ENCODE data around the gene KIF5C.

The KIF5C gene

DNA sequence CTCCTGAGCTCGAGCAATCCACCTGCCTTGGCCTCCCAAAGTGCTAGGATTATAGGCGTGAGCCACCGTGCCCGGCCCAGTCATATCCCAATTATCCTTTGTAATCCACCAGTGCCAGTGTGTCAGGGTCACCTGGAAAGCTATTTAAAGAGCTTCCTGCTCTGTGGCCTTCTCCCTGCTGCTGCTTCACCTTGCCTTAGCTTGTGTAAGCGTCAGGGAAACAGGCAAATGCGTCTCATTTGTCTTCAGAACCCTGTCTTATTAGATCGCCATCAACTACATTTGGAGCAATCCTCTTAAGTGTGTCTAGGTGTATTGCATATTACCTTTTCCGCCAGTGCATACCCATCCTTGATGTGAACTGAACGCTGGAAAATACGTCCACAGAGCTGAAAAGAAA is 10.2 kb downstream of the KIF5C start:
- TF ChIP-seq CTCF (IDR thresholded peaks at IDR 0.05; ENCODE audit: low read depth, low read length), result no peak
- H3K4me3 ChIP-seq (replicated peaks in 1 of 2; ENCODE audit: low read depth in 2 of 2, low read length in 2 of 2), result no peak overlapping the region
- no peak for DNase-seq (ENCODE audit: low read depth in 2 of 2)

DNA sequence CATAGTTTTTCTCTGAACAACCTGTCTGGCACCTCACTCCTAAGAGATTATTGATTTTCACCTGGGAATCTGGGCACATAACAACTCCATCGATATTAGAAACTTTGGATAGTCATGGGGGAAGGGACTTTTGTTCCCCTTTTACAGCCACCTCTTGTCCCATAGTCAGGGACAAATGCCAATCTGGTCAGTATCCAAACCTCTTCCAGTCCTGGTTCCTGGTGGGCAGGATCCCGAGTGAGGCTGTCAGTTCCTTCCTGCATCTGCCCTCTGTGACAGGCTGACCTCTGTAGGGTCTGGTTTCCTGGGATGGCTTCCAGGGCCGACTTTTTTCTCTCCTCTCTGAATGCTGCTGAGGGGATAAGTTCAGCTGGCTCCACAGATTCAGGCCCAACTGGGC is 11.0 kb downstream of the KIF5C start:
- H3K4me3 ChIP-seq (replicated peaks in 1 of 2; ENCODE audit: low read depth in 2 of 2, low read length in 2 of 2), result no peak overlapping the region
- TF ChIP-seq CTCF (IDR thresholded peaks at IDR 0.05; ENCODE audit: low read depth, low read length), result no peak
- no peak for DNase-seq (ENCODE audit: low read depth in 2 of 2)

DNA sequence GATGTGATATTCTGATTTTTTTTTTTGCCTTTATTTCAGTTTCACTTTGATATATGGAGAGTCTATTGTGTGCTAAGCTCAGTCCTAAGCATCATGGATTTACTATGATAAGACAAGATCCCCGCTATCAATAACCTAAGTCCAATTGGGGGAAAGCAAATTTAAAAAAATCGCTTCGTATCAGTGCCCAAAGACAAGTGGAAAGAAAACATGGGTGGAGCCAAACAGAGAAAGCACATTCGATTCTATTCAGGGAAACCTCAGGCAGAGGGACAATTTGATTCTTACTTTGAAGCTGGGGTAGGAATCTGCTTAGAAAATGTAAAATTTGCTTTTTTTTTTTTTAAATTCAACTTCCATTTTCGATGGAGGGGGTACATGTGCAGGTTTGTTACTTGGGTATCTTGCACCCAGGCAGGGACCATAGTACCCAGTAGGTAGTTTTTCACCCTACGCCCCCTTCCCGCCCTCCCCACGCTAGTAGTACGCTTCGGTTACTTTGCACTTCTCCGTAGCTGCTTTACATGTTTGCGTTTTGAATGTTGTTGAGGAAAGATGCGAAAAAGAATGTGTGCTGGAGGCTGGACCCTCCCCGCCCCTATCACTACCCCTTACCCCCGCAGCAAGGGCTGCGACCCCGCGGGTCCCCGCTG is 12.4 kb downstream of the KIF5C start:
- no peak for TF ChIP-seq CTCF (IDR thresholded peaks at IDR 0.05; ENCODE audit: low read depth, low read length)
- DNase-seq (ENCODE audit: low read depth in 2 of 2), result no peak
- no peak overlapping the region for H3K4me3 ChIP-seq (replicated peaks in 1 of 2; ENCODE audit: low read depth in 2 of 2, low read length in 2 of 2)

GRCh38 chr2:148888003-148888501 is 13.0 kb downstream of the KIF5C start:
- H3K4me3 ChIP-seq (replicated peaks in 1 of 2; ENCODE audit: low read depth in 2 of 2, low read length in 2 of 2), result no peak overlapping the region
- no peak for TF ChIP-seq CTCF (IDR thresholded peaks at IDR 0.05; ENCODE audit: low read depth, low read length)
- DNase-seq (ENCODE audit: low read depth in 2 of 2), result no peak

DNA sequence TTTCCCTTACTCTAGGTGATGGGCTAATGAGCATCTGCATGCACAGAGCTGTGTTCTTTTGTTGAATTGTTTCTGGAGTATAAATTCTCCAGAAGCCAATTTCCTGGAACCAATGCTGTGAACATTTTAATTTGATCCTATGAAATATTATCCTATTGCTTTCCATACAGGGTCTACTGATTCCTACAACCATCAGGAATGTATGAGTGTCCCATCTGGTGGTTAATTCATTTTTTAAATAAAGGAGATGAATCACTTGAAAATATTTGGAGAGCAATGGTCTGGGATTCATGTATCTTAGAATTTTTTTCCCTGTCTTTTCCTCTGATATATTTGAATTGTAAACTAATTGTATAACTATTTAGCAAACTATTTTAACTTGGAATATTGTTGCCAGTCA is 14.0 kb downstream of the KIF5C start:
- TF ChIP-seq CTCF (IDR thresholded peaks at IDR 0.05; ENCODE audit: low read depth, low read length), result no peak
- no peak overlapping the region for H3K4me3 ChIP-seq (replicated peaks in 1 of 2; ENCODE audit: low read depth in 2 of 2, low read length in 2 of 2)
- DNase-seq (ENCODE audit: low read depth in 2 of 2), result no peak

DNA sequence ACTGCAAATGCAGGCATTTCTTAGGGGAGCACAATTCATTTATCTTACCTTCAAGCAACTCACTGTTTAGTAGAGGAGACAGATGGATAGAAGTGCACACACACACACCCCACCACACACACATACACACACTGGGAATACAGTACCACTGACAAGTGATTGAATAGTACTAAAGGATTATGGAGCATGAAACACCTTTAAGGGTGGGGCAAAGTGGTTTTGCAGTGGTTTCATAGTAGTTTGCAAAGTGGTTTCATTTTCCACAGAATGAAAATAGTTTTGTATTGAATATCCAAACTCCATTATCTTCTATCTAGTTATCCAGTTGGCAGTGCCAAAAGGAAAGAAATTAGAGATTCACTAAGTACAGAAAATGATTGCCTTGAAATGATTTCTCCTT is 18.9 kb downstream of the KIF5C start:
- TF ChIP-seq CTCF (IDR thresholded peaks at IDR 0.05; ENCODE audit: low read depth, low read length), result no peak
- no peak overlapping the region for H3K4me3 ChIP-seq (replicated peaks in 1 of 2; ENCODE audit: low read depth in 2 of 2, low read length in 2 of 2)
- DNase-seq (ENCODE audit: low read depth in 2 of 2), result no peak

- no peak for TF ChIP-seq CTCF (IDR thresholded peaks at IDR 0.05; ENCODE audit: low read depth, low read length)
- no peak for DNase-seq (ENCODE audit: low read depth in 2 of 2)
- H3K4me3 ChIP-seq (replicated peaks in 1 of 2; ENCODE audit: low read depth in 2 of 2, low read length in 2 of 2), result no peak overlapping the region
Measured at GRCh38 chr2:148896136-148896535, 21.1 kb downstream of the KIF5C start.

All from cardiac fibroblast (primary cell).